H9 (cell line): ENCODE data around the gene CD68. TPM values are rescaled to one million over a fixed set of nuclear protein-coding genes. Genes with fewer than 3 reads are reported as not detected.

Experiments used
- DNase-seq: peaks from one replicate; pipeline ENCODE4 v3.0.0-alpha.2; 2017
- H2AFZ ChIP-seq: one replicate; pipeline ENCODE4 v1.6.1; 2013; ENCODE audit warnings: mild to moderate bottlenecking, low read length, control low read depth, moderate library complexity
- H2AK5ac ChIP-seq: 2 replicates; pipeline ENCODE4 v1.6.1; 2013; ENCODE audit warnings: low read length, control low read depth, mixed read lengths; ENCODE audit not compliant: insufficient read length
- H2BK120ac ChIP-seq: one replicate; pipeline ENCODE4 v1.6.1; 2013; ENCODE audit warnings: low read depth, mild to moderate bottlenecking, low read length, control low read depth, inconsistent platforms; ENCODE audit not compliant: poor library complexity, severe bottlenecking
- H2BK12ac ChIP-seq: 2 replicates; pipeline ENCODE4 v1.6.1; 2013; ENCODE audit warnings: low read length, control low read depth, mixed read lengths, low read depth; ENCODE audit not compliant: insufficient read length
- H2BK15ac ChIP-seq: 2 replicates; pipeline ENCODE4 v1.6.1; 2013; ENCODE audit warnings: low read depth, low read length, control low read depth
- H2BK20ac ChIP-seq: one replicate; pipeline ENCODE4 v1.6.1; 2013; ENCODE audit warnings: low read depth, mild to moderate bottlenecking, low read length, control low read depth, inconsistent platforms; ENCODE audit not compliant: poor library complexity, severe bottlenecking
- H2BK5ac ChIP-seq: 2 replicates; pipeline ENCODE4 v1.6.1; 2013; ENCODE audit warnings: low read length, control low read depth, mixed read lengths; ENCODE audit not compliant: insufficient read length
- H3K14ac ChIP-seq: 2 replicates; pipeline ENCODE4 v1.6.1; 2013; ENCODE audit warnings: low read length, control low read depth; ENCODE audit not compliant: insufficient read depth
- H3K18ac ChIP-seq: 2 replicates; pipeline ENCODE4 v1.6.1; 2013; ENCODE audit warnings: low read depth, mild to moderate bottlenecking, mixed read lengths, low read length, control low read depth; ENCODE audit not compliant: insufficient read length
- H3K23ac ChIP-seq: 2 replicates; pipeline ENCODE4 v1.6.1; 2013; ENCODE audit warnings: low read length, control low read depth, mixed read lengths, low read depth; ENCODE audit not compliant: insufficient read length
- H3K23me2 ChIP-seq: 2 replicates; pipeline ENCODE4 v1.6.1; 2013; ENCODE audit warnings: low read depth, mild to moderate bottlenecking, mixed read lengths, low read length, control low read depth; ENCODE audit not compliant: insufficient read length, poor library complexity, severe bottlenecking
- H3K27ac ChIP-seq: 2 replicates; pipeline ENCODE4 v1.5.1; 2013; ENCODE audit warnings: low read length, control low read depth, mixed read lengths, low read depth; ENCODE audit not compliant: insufficient read length
- H3K27me3 ChIP-seq: 2 replicates; pipeline ENCODE4 v1.6.1; 2013; ENCODE audit warnings: low read length, control low read depth, inconsistent platforms; ENCODE audit not compliant: insufficient read depth
- H3K4ac ChIP-seq: 2 replicates; pipeline ENCODE4 v1.6.1; 2013; ENCODE audit warnings: low read depth, mild to moderate bottlenecking, control low read depth, inconsistent platforms, low read length, moderate library complexity
- H3K4me1 ChIP-seq: 2 replicates; pipeline ENCODE4 v1.6.1; 2013; ENCODE audit warnings: low read length, control low read depth, inconsistent platforms; ENCODE audit not compliant: insufficient read depth
- H3K4me2 ChIP-seq: 2 replicates; pipeline ENCODE4 v1.6.1; 2013; ENCODE audit warnings: low read length, control low read depth, mixed read lengths; ENCODE audit not compliant: insufficient read length, insufficient read depth
- H3K56ac ChIP-seq: 2 replicates; pipeline ENCODE4 v1.6.1; 2013; ENCODE audit warnings: low read depth, mild to moderate bottlenecking, mixed read lengths, low read length, control low read depth; ENCODE audit not compliant: insufficient read length
- H3K79me1 ChIP-seq: 2 replicates; pipeline ENCODE4 v1.6.1; 2013; ENCODE audit warnings: low read depth, mild to moderate bottlenecking, moderate library complexity, low read length, control low read depth, inconsistent platforms; ENCODE audit not compliant: insufficient read depth, poor library complexity, severe bottlenecking
- H3K79me2 ChIP-seq: 2 replicates; pipeline ENCODE4 v1.6.1; 2013; ENCODE audit warnings: low read length, control low read depth, inconsistent platforms; ENCODE audit not compliant: insufficient read depth
- H3K9ac ChIP-seq: 2 replicates; pipeline ENCODE4 v1.6.1; 2013; ENCODE audit warnings: low read length, control low read depth, mixed read lengths; ENCODE audit not compliant: insufficient read length; ENCODE audit errors: extremely low read depth
- H3K9me3 ChIP-seq: one replicate; pipeline ENCODE4 v1.6.1; 2013; ENCODE audit warnings: low read depth, low read length, inconsistent platforms; ENCODE audit not compliant: control insufficient read depth
- H3T11ph ChIP-seq: one replicate; pipeline ENCODE4 v1.6.1; 2013; ENCODE audit warnings: mild to moderate bottlenecking, low read length, control low read depth, inconsistent platforms
- H4K20me1 ChIP-seq: one replicate; pipeline ENCODE4 v1.6.1; 2013; ENCODE audit not compliant: control insufficient read depth, insufficient read length, insufficient read depth
- H4K5ac ChIP-seq: 2 replicates; pipeline ENCODE4 v1.6.1; 2013; ENCODE audit warnings: low read depth, mild to moderate bottlenecking, mixed read lengths, low read length, control low read depth; ENCODE audit not compliant: insufficient read length
- H4K8ac ChIP-seq: replicated peaks from 2 replicates; pipeline ENCODE4 v1.6.1; 2013; ENCODE audit warnings: low read length, control low read depth, mixed read lengths, low read depth; ENCODE audit not compliant: insufficient read length
- H4K91ac ChIP-seq: 2 replicates; pipeline ENCODE4 v1.6.1; 2013; ENCODE audit warnings: low read depth, mild to moderate bottlenecking, moderate library complexity, mixed read lengths, low read length, control low read depth; ENCODE audit not compliant: insufficient read length
- H3K27ac Mint-ChIP-seq, 3 experiments: 2 replicates in 2 of 3; 3 replicates in 1 of 3; pipeline ENCODE4 v1.8.0; 2020 to 2021; ENCODE audit warnings: mixed read lengths in 3 of 3, mild to moderate bottlenecking in 1 of 3, moderate library complexity in 1 of 3
- H3K27me3 Mint-ChIP-seq: 2 replicates; pipeline ENCODE4 v1.8.0; 2021; ENCODE audit warnings: low read depth, mild to moderate bottlenecking, moderate library complexity, mixed read lengths
- H3K36me3 Mint-ChIP-seq, 3 experiments: 2 replicates in 2 of 3; 3 replicates in 1 of 3; pipeline ENCODE4 v1.8.0; 2020 to 2021; ENCODE audit warnings: low read depth in 3 of 3, mixed read lengths in 3 of 3; ENCODE audit not compliant: insufficient read depth in 1 of 3
- H3K4me1 Mint-ChIP-seq, 2 experiments: 2 replicates each; pipeline ENCODE4 v1.8.0; 2020; ENCODE audit warnings: mixed read lengths in 2 of 2
- H3K4me3 Mint-ChIP-seq, 2 experiments: 2 replicates in 1 of 2; 3 replicates in 1 of 2; pipeline ENCODE4 v1.8.0; 2020 to 2021; ENCODE audit warnings: mild to moderate bottlenecking in 2 of 2, mixed read lengths in 2 of 2, moderate library complexity in 1 of 2
- H3K9me3 Mint-ChIP-seq, 2 experiments: 2 replicates in 1 of 2; 3 replicates in 1 of 2; pipeline ENCODE4 v1.8.0; 2020; ENCODE audit warnings: mild to moderate bottlenecking in 2 of 2, mixed read lengths in 2 of 2, moderate library complexity in 1 of 2
- WGBS: extraction: QIAGEN DNeasy Blood & Tissue Kit; methylation state at CpG from one replicate; pipeline ENCODE4 v1.1.7; 2013; ENCODE audit warnings: missing lambda C conversion rate, low lambda C conversion rate, mixed read lengths; ENCODE audit not compliant: insufficient read length; ENCODE audit errors: extremely low coverage; 5-methylcytosine and 5-hydroxymethylcytosine counted together
- total RNA-seq: library from RNA; stranded (reverse); gene quantifications from 2 replicates; pipeline ENCODE4 v1.2.1, GENCODE V29; 2021
- TF ChIP-seq, protein P1 (sequence below): fragments of 200-600 bp; sonication (generic); conservative IDR thresholded peaks from 3 replicates; pipeline ENCODE4 v1.8.0; 2021; ENCODE audit warnings: antibody characterized with exemption, mild to moderate bottlenecking

The CD68 gene
- total RNA-seq, 1 experiment from 2014 or later, result 0.42 TPM

- Histone ChIP-seq H2AFZ (no peak within 1 kb of the TSS), H3K18ac (peak within 1 kb of the TSS; percentile 87), H3K23ac (no peak within 1 kb of the TSS), H3K4ac (no peak within 1 kb of the TSS), H2BK5ac (no peak within 1 kb of the TSS), H3K4me1 (no peaks in the 10 kb centered on the region), H4K20me1 (no peaks in the 10 kb centered on the region), H3K56ac (no peak within 1 kb of the TSS), H3T11ph (no peak within 1 kb of the TSS), H2BK12ac (no peak within 1 kb of the TSS), H3K4me2 (peak within 1 kb of the TSS; percentile 94), H3K27me3 (no peaks in the 10 kb centered on the region), H3K23me2 (peaks cover 8% of the 10 kb centered on the region), H2BK120ac (no peak within 1 kb of the TSS), H3K79me2 (no peaks in the 10 kb centered on the region), H4K8ac (no peak within 1 kb of the TSS), H4K91ac (no peak within 1 kb of the TSS), H2BK15ac (no peak within 1 kb of the TSS), H3K27ac (no peak within 1 kb of the TSS), H4K5ac (no peak within 1 kb of the TSS), H2AK5ac (no peak within 1 kb of the TSS), H2BK20ac (no peak within 1 kb of the TSS), H3K9ac (peak within 1 kb of the TSS; percentile 80), H3K14ac (peak within 1 kb of the TSS; percentile 74), H3K79me1 (no peaks in the 10 kb centered on the region), H3K9me3 (no peaks in the 10 kb centered on the region)
- Mint-ChIP-seq H3K4me1 (peaks cover 11 to 13% of the 10 kb centered on the region in 2 experiments), H3K36me3 (peaks cover 4 to 19% (median 15%) of the 10 kb centered on the region in 3 experiments), H3K27ac (peak within 1 kb of the TSS; percentile 90 to 96 (median 96); a peak in 6 of 7 replicates), H3K4me3 (peak within 1 kb of the TSS; percentile 90 to 94), H3K9me3 (no peaks in the 10 kb centered on the region), H3K27me3 (peaks cover 2% of the 10 kb centered on the region; the same call in 1 of the 2 replicates)
- DNase-seq, result peak; percentile 99
- TF ChIP-seq, protein P1, sequence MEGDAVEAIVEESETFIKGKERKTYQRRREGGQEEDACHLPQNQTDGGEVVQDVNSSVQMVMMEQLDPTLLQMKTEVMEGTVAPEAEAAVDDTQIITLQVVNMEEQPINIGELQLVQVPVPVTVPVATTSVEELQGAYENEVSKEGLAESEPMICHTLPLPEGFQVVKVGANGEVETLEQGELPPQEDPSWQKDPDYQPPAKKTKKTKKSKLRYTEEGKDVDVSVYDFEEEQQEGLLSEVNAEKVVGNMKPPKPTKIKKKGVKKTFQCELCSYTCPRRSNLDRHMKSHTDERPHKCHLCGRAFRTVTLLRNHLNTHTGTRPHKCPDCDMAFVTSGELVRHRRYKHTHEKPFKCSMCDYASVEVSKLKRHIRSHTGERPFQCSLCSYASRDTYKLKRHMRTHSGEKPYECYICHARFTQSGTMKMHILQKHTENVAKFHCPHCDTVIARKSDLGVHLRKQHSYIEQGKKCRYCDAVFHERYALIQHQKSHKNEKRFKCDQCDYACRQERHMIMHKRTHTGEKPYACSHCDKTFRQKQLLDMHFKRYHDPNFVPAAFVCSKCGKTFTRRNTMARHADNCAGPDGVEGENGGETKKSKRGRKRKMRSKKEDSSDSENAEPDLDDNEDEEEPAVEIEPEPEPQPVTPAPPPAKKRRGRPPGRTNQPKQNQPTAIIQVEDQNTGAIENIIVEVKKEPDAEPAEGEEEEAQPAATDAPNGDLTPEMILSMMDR, result no peak
- WGBS, result no CpG with 5 or more reads among the region's 54 CpGs
Measured at GRCh38 chr17:7627250-7628121, 48.0 kb downstream of the CD68 start, which contains the start of gene SAT2. SAT2 (minus strand) TSS chr17:7627821; CDS start chr17:7627635, 186 bp downstream.
